ENCODE data around the gene SIPA1L3. TPM values are rescaled to one million over a fixed set of nuclear protein-coding genes. Genes with fewer than 3 reads are reported as not detected.

The SIPA1L3 gene
- polyA plus RNA-seq, 1 donor from 2014 or later, result 2.8 TPM

- H3K9ac ChIP-seq (ENCODE audit: low read length), result no peak overlapping the region
- H3K4me2 ChIP-seq (ENCODE audit: low read length), result no peak overlapping the region
- TF ChIP-seq SMC3 (conservative IDR thresholded peaks at IDR 0.05; ENCODE audit: poor library complexity), result no peak
- no peak for TF ChIP-seq POLR2AphosphoS5 (IDR thresholded peaks at IDR 0.05)
- no peak for TF ChIP-seq EP300 (conservative IDR thresholded peaks at IDR 0.05; ENCODE audit: poor library complexity, severe bottlenecking)
- TF ChIP-seq CTCF (IDR thresholded peaks at IDR 0.05; ENCODE audit: poor library complexity, severe bottlenecking), result no peak
- no peak for TF ChIP-seq TAF1 (IDR thresholded peaks at IDR 0.05; ENCODE audit: low read depth)
- TF ChIP-seq RAD21 (conservative IDR thresholded peaks at IDR 0.05), result no peak
- TF ChIP-seq MXI1 (conservative IDR thresholded peaks at IDR 0.05; ENCODE audit: poor library complexity, severe bottlenecking), result no peak
- H3K79me2 ChIP-seq (replicated peaks; ENCODE audit: insufficient read depth, low read length), result no peaks in the 10 kb centered on the region
- no peak overlapping the region for H2AFZ ChIP-seq (ENCODE audit: low read depth, low read length)
- H3K9me3 ChIP-seq (ENCODE audit: low read length), result no peaks in the 10 kb centered on the region
- H3K36me3 ChIP-seq (ENCODE audit: insufficient read depth, low read length), result no peaks in the 10 kb centered on the region
- no peaks in the 10 kb centered on the region for H3K9me2 ChIP-seq (ENCODE audit: insufficient read depth, low read length)
- no peak overlapping the region for H3K4me3 ChIP-seq (ENCODE audit: low read length)
- H4K20me1 ChIP-seq (ENCODE audit: insufficient read depth), result no peaks in the 10 kb centered on the region
- no peak overlapping the region for H3K27ac ChIP-seq (ENCODE audit: low read length)
- H3F3A ChIP-seq (ENCODE audit: insufficient read depth, low read length, poor library complexity, severe bottlenecking), result no peaks in the 10 kb centered on the region
- no peaks in the 10 kb centered on the region for H3K27me3 ChIP-seq (ENCODE audit: insufficient read depth, low read depth, low read length)
These were observed 340.1 kb downstream of the SIPA1L3 start for GRCh38 chr19:38247126-38247525.

- H3K36me3 ChIP-seq (ENCODE audit: insufficient read depth, low read length), result no peaks in the 10 kb centered on the region
- H2AFZ ChIP-seq (ENCODE audit: low read depth, low read length), result no peak overlapping the region
- no peaks in the 10 kb centered on the region for H4K20me1 ChIP-seq (ENCODE audit: insufficient read depth)
- no peaks in the 10 kb centered on the region for H3K9me3 ChIP-seq (ENCODE audit: low read length)
- H3K9me2 ChIP-seq (ENCODE audit: insufficient read depth, low read length), result no peaks in the 10 kb centered on the region
- H3K27me3 ChIP-seq (ENCODE audit: insufficient read depth, low read depth, low read length), result no peaks in the 10 kb centered on the region
- no peak overlapping the region for H3K27ac ChIP-seq (ENCODE audit: low read length)
- TF ChIP-seq EZH2 (IDR thresholded peaks at IDR 0.05; ENCODE audit: borderline replicate concordance, insufficient read depth, low read length, poor library complexity, severe bottlenecking), result no peak
- TF ChIP-seq TAF1 (IDR thresholded peaks at IDR 0.05; ENCODE audit: low read depth), result no peak
- no peak for TF ChIP-seq SMC3 (conservative IDR thresholded peaks at IDR 0.05; ENCODE audit: poor library complexity)
- no peaks in the 10 kb centered on the region for H3K79me2 ChIP-seq (replicated peaks; ENCODE audit: insufficient read depth, low read length)
- no peaks in the 10 kb centered on the region for H3F3A ChIP-seq (ENCODE audit: insufficient read depth, low read length, poor library complexity, severe bottlenecking)
- no peak overlapping the region for H3K4me3 ChIP-seq (ENCODE audit: low read length)
- no peak overlapping the region for H3K4me2 ChIP-seq (ENCODE audit: low read length)
- H3K9ac ChIP-seq (ENCODE audit: low read length), result no peak overlapping the region
These were observed 340.8 kb downstream of the SIPA1L3 start for GRCh38 chr19:38247734-38248268.

GRCh38 chr19:38248421-38248820 is 341.4 kb downstream of the SIPA1L3 start:
- no peak overlapping the region for H3K9ac ChIP-seq (ENCODE audit: low read length)
- no peaks in the 10 kb centered on the region for H3K9me3 ChIP-seq (ENCODE audit: low read length)
- no peaks in the 10 kb centered on the region for H3K79me2 ChIP-seq (replicated peaks; ENCODE audit: insufficient read depth, low read length)
- no peaks in the 10 kb centered on the region for H3K27me3 ChIP-seq (ENCODE audit: insufficient read depth, low read depth, low read length)
- no peak overlapping the region for H2AFZ ChIP-seq (ENCODE audit: low read depth, low read length)
- no peak overlapping the region for H3K4me2 ChIP-seq (ENCODE audit: low read length)
- H3K36me3 ChIP-seq (ENCODE audit: insufficient read depth, low read length), result no peaks in the 10 kb centered on the region
- no peak overlapping the region for H3K27ac ChIP-seq (ENCODE audit: low read length)
- H3K4me3 ChIP-seq (ENCODE audit: low read length), result no peak overlapping the region
- no peaks in the 10 kb centered on the region for H4K20me1 ChIP-seq (ENCODE audit: insufficient read depth)
- no peaks in the 10 kb centered on the region for H3K9me2 ChIP-seq (ENCODE audit: insufficient read depth, low read length)
- no peaks in the 10 kb centered on the region for H3F3A ChIP-seq (ENCODE audit: insufficient read depth, low read length, poor library complexity, severe bottlenecking)
- TF ChIP-seq EZH2 (IDR thresholded peaks at IDR 0.05; ENCODE audit: borderline replicate concordance, insufficient read depth, low read length, poor library complexity, severe bottlenecking) (no peak), SMC3 (conservative IDR thresholded peaks at IDR 0.05; ENCODE audit: poor library complexity) (no peak), TAF1 (IDR thresholded peaks at IDR 0.05; ENCODE audit: low read depth) (no peak), RAD21 (conservative IDR thresholded peaks at IDR 0.05) (no peak), CTCF (IDR thresholded peaks at IDR 0.05; ENCODE audit: poor library complexity, severe bottlenecking) (no peak), EP300 (conservative IDR thresholded peaks at IDR 0.05; ENCODE audit: poor library complexity, severe bottlenecking) (no peak), REST (IDR thresholded peaks at IDR 0.05; ENCODE audit: borderline replicate concordance) (no peak), MXI1 (conservative IDR thresholded peaks at IDR 0.05; ENCODE audit: poor library complexity, severe bottlenecking) (no peak), POLR2AphosphoS5 (IDR thresholded peaks at IDR 0.05) (no peak)

Measured in neural cell (in vitro differentiated cells).